ENCODE measurements around the gene DCAF8L1.
"Not testable (repeated sequence)": the region's sequence is repeated elsewhere in the genome, so short reads cannot be mapped to it uniquely, and the experiment has no call there.

Gene DCAF8L1

GRCh38 chrX:27996132-27996531, 14.9 kb upstream of the DCAF8L1 start:
- TF ChIP-seq ZNF70 (CRISPR knock-in tag; IDR thresholded peaks at IDR 0.05) (no peak), CSDC2 (CRISPR knock-in tag; IDR thresholded peaks at IDR 0.05) (no peak), ZFP3 (CRISPR knock-in tag; IDR thresholded peaks at IDR 0.05) (no peak), ISL1 (CRISPR knock-in tag; IDR thresholded peaks at IDR 0.05) (no peak), ZNF8 (CRISPR knock-in tag; IDR thresholded peaks at IDR 0.05) (no peak), SNAI2 (CRISPR knock-in tag; IDR thresholded peaks at IDR 0.05) (no peak), ARNTL (CRISPR knock-in tag; IDR thresholded peaks at IDR 0.05; ENCODE audit: borderline replicate concordance, low read depth) (no peak), TOX (CRISPR knock-in tag; IDR thresholded peaks at IDR 0.05; ENCODE audit: borderline replicate concordance) (no peak), ESRRG (CRISPR knock-in tag; IDR thresholded peaks at IDR 0.05) (no peak), ZNF565 (CRISPR knock-in tag; conservative IDR thresholded peaks at IDR 0.05; ENCODE audit: low read depth) (no peak), PPARA (CRISPR knock-in tag; IDR thresholded peaks at IDR 0.05; ENCODE audit: borderline replicate concordance) (no peak), CSRNP3 (CRISPR knock-in tag; IDR thresholded peaks at IDR 0.05) (no peak), RARB (CRISPR knock-in tag; IDR thresholded peaks at IDR 0.05) (no peak), TCF4 (CRISPR knock-in tag; IDR thresholded peaks at IDR 0.05; ENCODE audit: borderline replicate concordance) (no peak), BACH2 (CRISPR knock-in tag; IDR thresholded peaks at IDR 0.05; ENCODE audit: borderline replicate concordance) (no peak), GLIS3 (CRISPR knock-in tag; IDR thresholded peaks at IDR 0.05) (no peak)
- TF ChIP-seq, protein P1, sequence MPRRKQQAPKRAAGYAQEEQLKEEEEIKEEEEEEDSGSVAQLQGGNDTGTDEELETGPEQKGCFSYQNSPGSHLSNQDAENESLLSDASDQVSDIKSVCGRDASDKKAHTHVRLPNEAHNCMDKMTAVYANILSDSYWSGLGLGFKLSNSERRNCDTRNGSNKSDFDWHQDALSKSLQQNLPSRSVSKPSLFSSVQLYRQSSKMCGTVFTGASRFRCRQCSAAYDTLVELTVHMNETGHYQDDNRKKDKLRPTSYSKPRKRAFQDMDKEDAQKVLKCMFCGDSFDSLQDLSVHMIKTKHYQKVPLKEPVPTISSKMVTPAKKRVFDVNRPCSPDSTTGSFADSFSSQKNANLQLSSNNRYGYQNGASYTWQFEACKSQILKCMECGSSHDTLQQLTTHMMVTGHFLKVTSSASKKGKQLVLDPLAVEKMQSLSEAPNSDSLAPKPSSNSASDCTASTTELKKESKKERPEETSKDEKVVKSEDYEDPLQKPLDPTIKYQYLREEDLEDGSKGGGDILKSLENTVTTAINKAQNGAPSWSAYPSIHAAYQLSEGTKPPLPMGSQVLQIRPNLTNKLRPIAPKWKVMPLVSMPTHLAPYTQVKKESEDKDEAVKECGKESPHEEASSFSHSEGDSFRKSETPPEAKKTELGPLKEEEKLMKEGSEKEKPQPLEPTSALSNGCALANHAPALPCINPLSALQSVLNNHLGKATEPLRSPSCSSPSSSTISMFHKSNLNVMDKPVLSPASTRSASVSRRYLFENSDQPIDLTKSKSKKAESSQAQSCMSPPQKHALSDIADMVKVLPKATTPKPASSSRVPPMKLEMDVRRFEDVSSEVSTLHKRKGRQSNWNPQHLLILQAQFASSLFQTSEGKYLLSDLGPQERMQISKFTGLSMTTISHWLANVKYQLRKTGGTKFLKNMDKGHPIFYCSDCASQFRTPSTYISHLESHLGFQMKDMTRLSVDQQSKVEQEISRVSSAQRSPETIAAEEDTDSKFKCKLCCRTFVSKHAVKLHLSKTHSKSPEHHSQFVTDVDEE (CRISPR knock-in tag; IDR thresholded peaks at IDR 0.05): no peak
- TF ChIP-seq, protein P2, sequence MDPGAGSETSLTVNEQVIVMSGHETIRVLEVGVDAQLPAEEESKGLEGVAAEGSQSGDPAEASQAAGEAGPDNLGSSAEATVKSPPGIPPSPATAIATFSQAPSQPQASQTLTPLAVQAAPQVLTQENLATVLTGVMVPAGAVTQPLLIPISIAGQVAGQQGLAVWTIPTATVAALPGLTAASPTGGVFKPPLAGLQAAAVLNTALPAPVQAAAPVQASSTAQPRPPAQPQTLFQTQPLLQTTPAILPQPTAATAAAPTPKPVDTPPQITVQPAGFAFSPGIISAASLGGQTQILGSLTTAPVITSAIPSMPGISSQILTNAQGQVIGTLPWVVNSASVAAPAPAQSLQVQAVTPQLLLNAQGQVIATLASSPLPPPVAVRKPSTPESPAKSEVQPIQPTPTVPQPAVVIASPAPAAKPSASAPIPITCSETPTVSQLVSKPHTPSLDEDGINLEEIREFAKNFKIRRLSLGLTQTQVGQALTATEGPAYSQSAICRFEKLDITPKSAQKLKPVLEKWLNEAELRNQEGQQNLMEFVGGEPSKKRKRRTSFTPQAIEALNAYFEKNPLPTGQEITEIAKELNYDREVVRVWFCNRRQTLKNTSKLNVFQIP (CRISPR knock-in tag; IDR thresholded peaks at IDR 0.05; ENCODE audit: borderline replicate concordance, low read depth): no peak
- ATAC-seq: no peak

- TF ChIP-seq ZC3H10 (CRISPR knock-in tag; IDR thresholded peaks at IDR 0.05): no peak
Measured at GRCh38 chrX:27995611-27996010, 14.4 kb upstream of the DCAF8L1 start.

GRCh38 chrX:27987862-27988646, 6.8 kb upstream of the DCAF8L1 start:
- TF ChIP-seq PPARA (CRISPR knock-in tag; IDR thresholded peaks at IDR 0.05; ENCODE audit: borderline replicate concordance): no peak
- no peak for TF ChIP-seq ESRRG (CRISPR knock-in tag; IDR thresholded peaks at IDR 0.05)
- no peak for TF ChIP-seq ZNF8 (CRISPR knock-in tag; IDR thresholded peaks at IDR 0.05)
- TF ChIP-seq BACH2 (CRISPR knock-in tag; IDR thresholded peaks at IDR 0.05; ENCODE audit: borderline replicate concordance): no peak
- no peak for ATAC-seq

More at GRCh38 chrX:27995611-27996010, 14.4 kb upstream of the DCAF8L1 start:
- ATAC-seq: no peak

- not testable (repeated sequence) for ATAC-seq
Measured at GRCh38 chrX:27976934-27977333, 4.3 kb downstream of the DCAF8L1 start.

- TF ChIP-seq TOX (CRISPR knock-in tag; IDR thresholded peaks at IDR 0.05; ENCODE audit: borderline replicate concordance): no peak
- no peak for TF ChIP-seq ZC3H10 (CRISPR knock-in tag; IDR thresholded peaks at IDR 0.05)
- TF ChIP-seq, protein P1 (CRISPR knock-in tag; IDR thresholded peaks at IDR 0.05): no peak
- no peak for TF ChIP-seq ZNF70 (CRISPR knock-in tag; IDR thresholded peaks at IDR 0.05)
- no peak for TF ChIP-seq PPARA (CRISPR knock-in tag; IDR thresholded peaks at IDR 0.05; ENCODE audit: borderline replicate concordance)
- no peak for TF ChIP-seq SNAI2 (CRISPR knock-in tag; IDR thresholded peaks at IDR 0.05)
- no peak for TF ChIP-seq CSDC2 (CRISPR knock-in tag; IDR thresholded peaks at IDR 0.05)
- TF ChIP-seq ZFP30 (CRISPR knock-in tag; IDR thresholded peaks at IDR 0.05): no peak
- TF ChIP-seq, protein P3, sequence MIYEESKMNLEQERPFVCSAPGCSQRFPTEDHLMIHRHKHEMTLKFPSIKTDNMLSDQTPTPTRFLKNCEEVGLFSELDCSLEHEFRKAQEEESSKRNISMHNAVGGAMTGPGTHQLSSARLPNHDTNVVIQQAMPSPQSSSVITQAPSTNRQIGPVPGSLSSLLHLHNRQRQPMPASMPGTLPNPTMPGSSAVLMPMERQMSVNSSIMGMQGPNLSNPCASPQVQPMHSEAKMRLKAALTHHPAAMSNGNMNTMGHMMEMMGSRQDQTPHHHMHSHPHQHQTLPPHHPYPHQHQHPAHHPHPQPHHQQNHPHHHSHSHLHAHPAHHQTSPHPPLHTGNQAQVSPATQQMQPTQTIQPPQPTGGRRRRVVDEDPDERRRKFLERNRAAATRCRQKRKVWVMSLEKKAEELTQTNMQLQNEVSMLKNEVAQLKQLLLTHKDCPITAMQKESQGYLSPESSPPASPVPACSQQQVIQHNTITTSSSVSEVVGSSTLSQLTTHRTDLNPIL (CRISPR knock-in tag; IDR thresholded peaks at IDR 0.05; ENCODE audit: low read depth): no peak
- no peak for TF ChIP-seq ZNF8 (CRISPR knock-in tag; IDR thresholded peaks at IDR 0.05)
- TF ChIP-seq ZFP3 (CRISPR knock-in tag; IDR thresholded peaks at IDR 0.05): no peak
- no peak for ATAC-seq
Measured at GRCh38 chrX:27976284-27976683, 5.0 kb downstream of the DCAF8L1 start.
